Measurements from ENCODE around the gene SLC1A1.

DNA sequence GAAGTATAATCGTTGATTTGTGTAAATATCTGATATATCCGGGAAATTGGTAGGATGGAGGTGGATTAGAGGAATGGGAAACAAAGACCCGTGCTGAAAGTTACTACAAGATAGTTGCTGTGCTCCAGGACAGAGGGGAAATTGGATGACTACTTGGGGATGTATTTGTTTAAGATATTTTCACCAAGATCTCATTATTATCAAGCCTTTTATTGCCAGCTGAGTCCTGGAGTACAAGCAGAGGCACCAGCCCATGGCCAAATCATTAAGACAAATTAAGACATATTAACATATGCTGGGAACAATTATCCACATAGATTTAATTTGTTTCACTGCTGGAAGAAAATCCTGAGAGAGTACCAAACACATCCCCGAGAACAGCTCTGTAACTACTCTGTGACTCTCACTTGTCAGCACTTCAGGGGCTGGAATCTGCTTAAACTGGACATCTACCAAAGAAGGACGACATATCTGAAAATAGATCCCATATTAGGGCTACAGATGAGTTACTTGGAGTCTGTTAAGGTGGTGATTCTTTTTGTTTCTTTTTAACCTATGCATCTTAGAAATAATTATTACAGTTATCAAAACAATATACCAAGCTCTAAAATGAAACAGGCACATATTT is 68.2 kb downstream of the SLC1A1 start:
- TF ChIP-seq FOXP2 (optimal IDR thresholded peaks at IDR 0.05; ENCODE audit: borderline replicate concordance, extremely low read depth, extremely low read length, insufficient read depth) (no peak), TAF1 (IDR thresholded peaks at IDR 0.05; ENCODE audit: borderline replicate concordance, insufficient read depth, low read length) (no peak)

Data from PFSK-1 (cell line).